Iris pigment epithelial cell (primary cell): ENCODE measurements around the gene MEI1.
"Not testable (repeated sequence)": the region's sequence is repeated elsewhere in the genome, so short reads cannot be mapped to it uniquely, and the experiment has no call there.

Source experiments
- DNase-seq: peaks from one replicate; pipeline ENCODE4 v3.0.0-alpha.2; 2011; ENCODE audit warnings: low read depth

The MEI1 gene

GRCh38 chr22:41682033-41682807 is 17.1 kb upstream of the MEI1 start:
- DNase-seq, result peak; percentile 88

GRCh38 chr22:41683052-41683451 is 16.3 kb upstream of the MEI1 start:
- no peak for DNase-seq

- DNase-seq, result no peak
Measured at GRCh38 chr22:41683616-41684015, 15.7 kb upstream of the MEI1 start.

- DNase-seq, result no peak
Measured at GRCh38 chr22:41684194-41684593, 15.1 kb upstream of the MEI1 start.

- DNase-seq, result not testable (repeated sequence)
Measured at GRCh38 chr22:41686890-41687289, 12.4 kb upstream of the MEI1 start.

GRCh38 chr22:41687901-41688364 is 11.4 kb upstream of the MEI1 start:
- peak; percentile 33 for DNase-seq

GRCh38 chr22:41688365-41689211 is 10.7 kb upstream of the MEI1 start, which contains the start of gene SNU13:
SNU13 (minus strand) TSS chr22:41688867; CDS start chr22:41688796, 71 bp downstream.
- DNase-seq, result peak; percentile 92

- DNase-seq, result no peak
Measured at GRCh38 chr22:41690476-41690875, 8.8 kb upstream of the MEI1 start.

- no peak for DNase-seq
Measured at GRCh38 chr22:41695211-41695610, 4.1 kb upstream of the MEI1 start.

GRCh38 chr22:41696703-41697102 is 2.6 kb upstream of the MEI1 start:
- no peak for DNase-seq

GRCh38 chr22:41697126-41697775 is 2.1 kb upstream of the MEI1 start:
- peak; percentile 82 for DNase-seq

- no peak for DNase-seq
Measured at GRCh38 chr22:41700108-41700364, 733 bp downstream of the MEI1 start.

- DNase-seq, result no peak
Measured at GRCh38 chr22:41702763-41703162, 3.5 kb downstream of the MEI1 start.

- no peak for DNase-seq
Measured at GRCh38 chr22:41709341-41709740, 10.0 kb downstream of the MEI1 start.

GRCh38 chr22:41713004-41713403 is 13.7 kb downstream of the MEI1 start:
- no peak for DNase-seq

- peak; percentile 21 for DNase-seq
Measured at GRCh38 chr22:41722496-41722895, 23.2 kb downstream of the MEI1 start.

- DNase-seq, result peak; percentile 11
Measured at GRCh38 chr22:41725510-41726110, 26.3 kb downstream of the MEI1 start.

GRCh38 chr22:41731609-41732008 is 32.3 kb downstream of the MEI1 start:
- no peak for DNase-seq

- DNase-seq, result no peak
Measured at GRCh38 chr22:41732096-41732772, 32.9 kb downstream of the MEI1 start.

GRCh38 chr22:41733241-41733640 is 33.9 kb downstream of the MEI1 start:
- not testable (repeated sequence) for DNase-seq

GRCh38 chr22:41739576-41739975 is 40.3 kb downstream of the MEI1 start:
- no peak for DNase-seq

GRCh38 chr22:41742918-41743317 is 43.6 kb downstream of the MEI1 start:
- no peak for DNase-seq
